ENCODE data around the gene NOP53. TPM values are rescaled to one million over a fixed set of nuclear protein-coding genes. Genes with fewer than 3 reads are reported as not detected.

Gene NOP53
- total and polyA plus RNA-seq, 9 of the 15 experiments (the other 6 are each of a cell fraction or from before 2014, with no cell fraction given), result 6.5 to 274 (median 145) TPM

DNA sequence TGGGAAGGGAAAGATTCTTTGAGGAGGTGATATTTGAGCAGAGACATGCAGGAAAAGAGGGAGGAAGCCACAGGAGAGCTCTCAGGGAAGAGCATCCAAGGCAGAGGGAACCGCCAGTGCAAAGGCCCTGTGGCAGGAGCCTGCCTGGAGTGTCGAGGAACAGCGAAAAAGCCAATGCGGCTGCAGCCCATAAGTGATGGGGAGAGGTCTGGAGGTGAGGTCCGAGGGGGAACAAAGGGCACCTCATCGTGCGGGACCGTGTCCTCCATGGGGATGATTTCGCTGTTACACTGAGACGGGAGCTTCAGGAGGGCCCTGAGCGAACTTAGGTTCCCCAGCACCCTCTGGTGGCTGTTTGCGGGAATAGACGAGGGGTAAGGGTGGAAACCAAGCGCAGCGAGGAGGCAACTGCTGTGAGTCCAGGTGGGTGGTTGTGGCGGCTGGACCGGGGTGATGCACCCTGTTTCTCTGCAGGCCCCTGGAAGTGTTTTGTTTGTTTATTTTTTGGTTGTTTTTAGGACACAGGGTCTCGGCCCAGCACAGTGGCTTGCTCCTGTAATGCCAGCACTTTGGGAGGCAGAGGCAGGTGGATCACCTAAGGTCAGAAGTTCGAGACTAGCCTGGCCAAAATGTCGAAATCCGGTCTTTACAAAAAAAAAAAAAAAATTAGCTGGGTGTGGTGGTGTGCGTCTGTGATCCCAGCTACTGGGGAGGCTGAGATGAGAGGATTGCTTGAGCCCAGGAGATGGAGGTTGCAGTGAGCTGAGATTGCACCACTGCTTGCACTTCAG, 38.0 kb upstream of the NOP53 start (continued):
- TF ChIP-seq RAD21 (CRISPR knock-in tag; conservative IDR thresholded peaks at IDR 0.05 in 1 of 2, IDR thresholded peaks at IDR 0.05 in 1 of 2) (peak; percentile 72 to 93), ZNF143 (CRISPR knock-in tag; IDR thresholded peaks at IDR 0.05) (no peak), HNRNPL (IDR thresholded peaks at IDR 0.05; ENCODE audit: low read depth, low read length) (no peak), MCM7 (IDR thresholded peaks at IDR 0.05) (no peak), NBN (IDR thresholded peaks at IDR 0.05; ENCODE audit: low read depth) (no peak), KDM2B (CRISPR knock-in tag; IDR thresholded peaks at IDR 0.05) (no peak), FOXA1 (IDR thresholded peaks at IDR 0.05; ENCODE audit: borderline replicate concordance) (no peak), KLF1 (tag; IDR thresholded peaks at IDR 0.05) (no peak), TSC22D4 (tag; IDR thresholded peaks at IDR 0.05) (no peak), KAT2B (IDR thresholded peaks at IDR 0.05; ENCODE audit: low read depth, low read length) (no peak), BDP1 (IDR thresholded peaks at IDR 0.05; ENCODE audit: insufficient read depth, insufficient read length) (no peak), RCOR1 (IDR thresholded peaks at IDR 0.05; ENCODE audit: borderline replicate concordance in 1 of 2, low read depth in 2 of 2, low read length in 2 of 2) (peak in 1 of 2 experiments; percentile 71; a peak in 3 of 4 replicates), HNRNPK (IDR thresholded peaks at IDR 0.05; ENCODE audit: low read depth, low read length, poor library complexity, severe bottlenecking) (no peak), HDAC3 (IDR thresholded peaks at IDR 0.05; ENCODE audit: borderline replicate concordance, partially characterized antibody) (no peak), BHLHE40 (IDR thresholded peaks at IDR 0.05; ENCODE audit: low read length) (no peak)
- TF ChIP-seq, protein P1, sequence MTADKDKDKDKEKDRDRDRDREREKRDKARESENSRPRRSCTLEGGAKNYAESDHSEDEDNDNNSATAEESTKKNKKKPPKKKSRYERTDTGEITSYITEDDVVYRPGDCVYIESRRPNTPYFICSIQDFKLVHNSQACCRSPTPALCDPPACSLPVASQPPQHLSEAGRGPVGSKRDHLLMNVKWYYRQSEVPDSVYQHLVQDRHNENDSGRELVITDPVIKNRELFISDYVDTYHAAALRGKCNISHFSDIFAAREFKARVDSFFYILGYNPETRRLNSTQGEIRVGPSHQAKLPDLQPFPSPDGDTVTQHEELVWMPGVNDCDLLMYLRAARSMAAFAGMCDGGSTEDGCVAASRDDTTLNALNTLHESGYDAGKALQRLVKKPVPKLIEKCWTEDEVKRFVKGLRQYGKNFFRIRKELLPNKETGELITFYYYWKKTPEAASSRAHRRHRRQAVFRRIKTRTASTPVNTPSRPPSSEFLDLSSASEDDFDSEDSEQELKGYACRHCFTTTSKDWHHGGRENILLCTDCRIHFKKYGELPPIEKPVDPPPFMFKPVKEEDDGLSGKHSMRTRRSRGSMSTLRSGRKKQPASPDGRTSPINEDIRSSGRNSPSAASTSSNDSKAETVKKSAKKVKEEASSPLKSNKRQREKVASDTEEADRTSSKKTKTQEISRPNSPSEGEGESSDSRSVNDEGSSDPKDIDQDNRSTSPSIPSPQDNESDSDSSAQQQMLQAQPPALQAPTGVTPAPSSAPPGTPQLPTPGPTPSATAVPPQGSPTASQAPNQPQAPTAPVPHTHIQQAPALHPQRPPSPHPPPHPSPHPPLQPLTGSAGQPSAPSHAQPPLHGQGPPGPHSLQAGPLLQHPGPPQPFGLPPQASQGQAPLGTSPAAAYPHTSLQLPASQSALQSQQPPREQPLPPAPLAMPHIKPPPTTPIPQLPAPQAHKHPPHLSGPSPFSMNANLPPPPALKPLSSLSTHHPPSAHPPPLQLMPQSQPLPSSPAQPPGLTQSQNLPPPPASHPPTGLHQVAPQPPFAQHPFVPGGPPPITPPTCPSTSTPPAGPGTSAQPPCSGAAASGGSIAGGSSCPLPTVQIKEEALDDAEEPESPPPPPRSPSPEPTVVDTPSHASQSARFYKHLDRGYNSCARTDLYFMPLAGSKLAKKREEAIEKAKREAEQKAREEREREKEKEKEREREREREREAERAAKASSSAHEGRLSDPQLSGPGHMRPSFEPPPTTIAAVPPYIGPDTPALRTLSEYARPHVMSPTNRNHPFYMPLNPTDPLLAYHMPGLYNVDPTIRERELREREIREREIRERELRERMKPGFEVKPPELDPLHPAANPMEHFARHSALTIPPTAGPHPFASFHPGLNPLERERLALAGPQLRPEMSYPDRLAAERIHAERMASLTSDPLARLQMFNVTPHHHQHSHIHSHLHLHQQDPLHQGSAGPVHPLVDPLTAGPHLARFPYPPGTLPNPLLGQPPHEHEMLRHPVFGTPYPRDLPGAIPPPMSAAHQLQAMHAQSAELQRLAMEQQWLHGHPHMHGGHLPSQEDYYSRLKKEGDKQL (CRISPR knock-in tag; IDR thresholded peaks at IDR 0.05; ENCODE audit: borderline replicate concordance), result no peak
- TF ChIP-seq, protein P2, sequence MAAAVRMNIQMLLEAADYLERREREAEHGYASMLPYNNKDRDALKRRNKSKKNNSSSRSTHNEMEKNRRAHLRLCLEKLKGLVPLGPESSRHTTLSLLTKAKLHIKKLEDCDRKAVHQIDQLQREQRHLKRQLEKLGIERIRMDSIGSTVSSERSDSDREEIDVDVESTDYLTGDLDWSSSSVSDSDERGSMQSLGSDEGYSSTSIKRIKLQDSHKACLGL (CRISPR knock-in tag; IDR thresholded peaks at IDR 0.05; ENCODE audit: borderline replicate concordance, poor library complexity, severe bottlenecking), result no peak
- TF ChIP-seq, protein P3, sequence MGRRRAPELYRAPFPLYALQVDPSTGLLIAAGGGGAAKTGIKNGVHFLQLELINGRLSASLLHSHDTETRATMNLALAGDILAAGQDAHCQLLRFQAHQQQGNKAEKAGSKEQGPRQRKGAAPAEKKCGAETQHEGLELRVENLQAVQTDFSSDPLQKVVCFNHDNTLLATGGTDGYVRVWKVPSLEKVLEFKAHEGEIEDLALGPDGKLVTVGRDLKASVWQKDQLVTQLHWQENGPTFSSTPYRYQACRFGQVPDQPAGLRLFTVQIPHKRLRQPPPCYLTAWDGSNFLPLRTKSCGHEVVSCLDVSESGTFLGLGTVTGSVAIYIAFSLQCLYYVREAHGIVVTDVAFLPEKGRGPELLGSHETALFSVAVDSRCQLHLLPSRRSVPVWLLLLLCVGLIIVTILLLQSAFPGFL (CRISPR knock-in tag; IDR thresholded peaks at IDR 0.05), result no peak
- TF ChIP-seq, protein P4, sequence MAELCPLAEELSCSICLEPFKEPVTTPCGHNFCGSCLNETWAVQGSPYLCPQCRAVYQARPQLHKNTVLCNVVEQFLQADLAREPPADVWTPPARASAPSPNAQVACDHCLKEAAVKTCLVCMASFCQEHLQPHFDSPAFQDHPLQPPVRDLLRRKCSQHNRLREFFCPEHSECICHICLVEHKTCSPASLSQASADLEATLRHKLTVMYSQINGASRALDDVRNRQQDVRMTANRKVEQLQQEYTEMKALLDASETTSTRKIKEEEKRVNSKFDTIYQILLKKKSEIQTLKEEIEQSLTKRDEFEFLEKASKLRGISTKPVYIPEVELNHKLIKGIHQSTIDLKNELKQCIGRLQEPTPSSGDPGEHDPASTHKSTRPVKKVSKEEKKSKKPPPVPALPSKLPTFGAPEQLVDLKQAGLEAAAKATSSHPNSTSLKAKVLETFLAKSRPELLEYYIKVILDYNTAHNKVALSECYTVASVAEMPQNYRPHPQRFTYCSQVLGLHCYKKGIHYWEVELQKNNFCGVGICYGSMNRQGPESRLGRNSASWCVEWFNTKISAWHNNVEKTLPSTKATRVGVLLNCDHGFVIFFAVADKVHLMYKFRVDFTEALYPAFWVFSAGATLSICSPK (IDR thresholded peaks at IDR 0.05; ENCODE audit: borderline replicate concordance), result no peak
